Motor neuron (in vitro differentiated cells): Measurements from ENCODE around the gene NR5A1. TPM values are rescaled to one million over a fixed set of nuclear protein-coding genes. Genes with fewer than 3 reads are reported as not detected.
A peak's percentile ranks its signal among the peaks of the same experiment; 100 is the strongest.

ENCODE experiments used
- ATAC-seq, 8 experiments: fragments of 200-7000 bp; cut with Tn5 transposase; replicated peaks in 6 of 8; 2 replicates each; pipeline ENCODE4 v1.8.0; 2021; ENCODE audit warnings: mild to moderate bottlenecking in 8 of 8, moderate library complexity in 8 of 8
- H3K27ac ChIP-seq, 2 donors: fragments of 250-450 bp; sonication (Bioruptor Pico); 2 replicates each; pipeline ENCODE4 v1.9.0; 2021; ENCODE audit warnings: antibody characterized with exemption in 2 of 2, mild to moderate bottlenecking in 2 of 2, moderate library complexity in 1 of 2
- H3K4me1 ChIP-seq, 2 donors: fragments of 250-450 bp; sonication (Bioruptor Pico); replicated peaks in 1 of 2; 2 replicates each; pipeline ENCODE4 v1.6.1; 2021; ENCODE audit warnings: antibody characterized with exemption in 2 of 2, mild to moderate bottlenecking in 2 of 2, moderate library complexity in 1 of 2
- H3K4me3 ChIP-seq, 5 donors: fragments of 250-450 bp; sonication (Bioruptor Pico); 2 replicates each; pipeline ENCODE4 v1.9.0; 2021; ENCODE audit warnings: antibody characterized with exemption in 5 of 5, mild to moderate bottlenecking in 5 of 5, moderate library complexity in 4 of 5
- WGBS, 10 experiments: fragments of 450-650 bp; shearing (Covaris generic); methylation state at CpG; one replicate each; pipeline ENCODE4 v1.0.0; 2022; 5-methylcytosine and 5-hydroxymethylcytosine counted together
- in situ Hi-C, 9 experiments: fragments of 400-800 bp; cut with MboI; loops; one replicate each; pipeline ENCODE4 v1.15.0; 2021; ENCODE audit warnings: low sequenced_read_pairs in 9 of 9, low pct_unique_long_range_greater_than_20kb in 2 of 9; ENCODE audit not compliant: unreplicated experiment in 9 of 9
- total RNA-seq, 8 experiments: library from RNA; unstranded; fragments of 300-600 nt; gene quantifications; 2 replicates each; pipeline versions ENCODE4 v1.2.3 to v1.2.4, GENCODE V29; 2022

Gene NR5A1
- total RNA-seq, 8 experiments from 2014 or later: 0.05 to 0.62 (median 0.27) TPM; not detected in 2

DNA sequence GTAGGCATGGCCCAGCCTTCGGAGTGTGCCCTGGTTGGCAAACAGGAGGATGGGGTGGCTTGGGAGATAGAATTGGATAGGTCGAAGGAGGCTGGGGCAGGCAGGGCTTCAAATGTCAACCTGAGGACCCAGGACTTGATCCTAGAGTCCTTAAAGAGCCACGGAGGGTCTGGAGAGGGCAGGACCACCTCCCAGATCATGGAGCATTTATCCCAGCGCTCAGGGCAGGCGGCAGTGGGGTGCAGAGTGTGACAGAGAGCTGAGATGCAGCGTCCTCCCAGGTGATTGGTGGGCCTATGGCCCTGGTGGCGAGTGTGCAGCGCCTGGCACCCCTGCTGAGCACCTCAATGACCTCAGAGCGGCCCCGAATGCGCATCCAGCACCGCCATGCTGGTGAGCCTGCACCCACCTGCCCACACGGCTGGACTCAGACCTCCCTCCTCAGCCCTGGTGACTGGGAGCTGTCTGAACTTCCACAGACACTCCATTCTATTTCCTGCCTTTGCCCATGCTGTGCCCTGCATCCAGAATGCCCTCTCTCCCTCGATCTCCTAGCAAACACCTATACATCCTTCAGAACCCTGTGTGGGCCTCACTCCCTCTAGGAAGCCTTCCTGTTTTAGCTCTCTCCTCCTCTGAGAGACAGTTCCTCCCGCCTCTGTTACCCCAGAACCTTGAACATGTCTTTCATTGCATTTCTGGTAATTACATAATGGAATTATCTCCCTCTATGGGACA lies 50.7 kb downstream of the NR5A1 start:
- WGBS, 10 experiments: 0 to 69% (median 35%) methylated on average over 1 to 8 of the region's 15 CpGs; no CpG with 5 or more reads in 4 of the 10 experiments
- Histone ChIP-seq H3K4me3 (no peak overlapping the region), H3K4me1 (peaks cover 0 to 3% of the 10 kb centered on the region in 2 donors), H3K27ac (no peak overlapping the region)
- no peak for ATAC-seq
- in situ Hi-C loops: no loop called here

DNA sequence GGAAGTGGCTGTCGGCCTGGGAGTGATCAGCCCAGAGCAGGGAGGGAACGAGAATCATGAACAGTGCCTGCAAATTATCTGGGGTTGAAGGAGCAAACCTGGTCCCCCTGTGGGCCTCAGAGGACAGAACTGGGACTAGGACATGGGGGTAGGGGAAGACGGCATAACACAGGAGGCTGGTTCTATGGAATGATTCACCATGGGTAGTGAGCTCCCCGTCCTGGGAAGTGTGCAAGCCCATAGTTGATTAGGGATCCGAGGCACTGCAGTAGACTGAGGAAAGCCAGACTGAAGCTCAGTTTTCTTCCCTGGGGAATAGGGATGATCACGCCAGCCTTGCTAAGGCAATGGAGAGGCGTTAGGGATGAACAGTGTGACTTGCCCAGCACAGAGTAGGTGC lies 51.4 kb downstream of the NR5A1 start:
- Histone ChIP-seq H3K4me3 (no peak overlapping the region), H3K4me1 (peaks cover under 1 to 10% of the 10 kb centered on the region in 2 donors), H3K27ac (no peak overlapping the region)
- in situ Hi-C loops: no loop called here
- 30 to 80% (median 72%) methylated on average over 2 to 5 of the region's 7 CpGs; no CpG with 5 or more reads in 4 of the 10 experiments for WGBS, 10 experiments
- no peak for ATAC-seq

DNA sequence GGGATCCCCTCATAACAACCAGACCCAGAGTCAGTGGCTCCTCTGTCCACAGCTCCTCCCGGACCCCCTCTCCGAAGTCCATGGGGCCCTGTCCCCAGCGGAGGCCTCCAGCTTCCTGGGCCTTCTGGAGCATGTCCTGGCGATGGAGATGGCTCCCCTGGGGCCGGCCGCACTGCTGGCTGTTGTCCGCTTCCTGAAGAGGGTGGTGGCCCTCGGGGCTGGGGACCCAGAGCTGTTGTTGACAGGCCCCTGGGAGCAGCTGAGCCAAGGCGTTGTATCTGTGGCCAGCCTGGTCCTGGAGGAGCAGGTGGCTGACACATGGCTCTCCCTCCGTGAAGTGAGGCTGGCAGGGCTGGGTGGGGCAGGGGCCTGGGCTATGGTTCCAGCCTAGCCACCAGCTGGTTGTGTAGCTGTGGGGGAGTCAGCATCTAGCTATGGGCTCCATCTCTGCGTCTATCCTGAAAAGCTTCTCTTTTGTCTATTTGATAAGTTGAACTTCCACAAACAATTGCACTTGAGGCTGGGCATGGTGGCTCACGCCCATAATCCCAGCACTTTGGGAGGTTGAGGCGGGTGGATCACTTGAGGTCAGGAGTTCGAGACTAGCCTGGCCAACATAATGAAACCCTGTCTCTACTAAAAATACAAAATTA lies 52.3 kb downstream of the NR5A1 start:
- ATAC-seq: peak in 5 of 8 experiments; percentile 10 to 32 (median 20)
- no peak overlapping the region for H3K4me3 ChIP-seq
- in situ Hi-C loops: no loop called here
- WGBS, 10 experiments: 60 to 100% (median 80%) methylated on average over 1 to 6 of the region's 14 CpGs; no CpG with 5 or more reads in 3 of the 10 experiments
- no peak overlapping the region for H3K27ac ChIP-seq
- peaks cover 5 to 15% of the 10 kb centered on the region in 2 donors for H3K4me1 ChIP-seq

DNA sequence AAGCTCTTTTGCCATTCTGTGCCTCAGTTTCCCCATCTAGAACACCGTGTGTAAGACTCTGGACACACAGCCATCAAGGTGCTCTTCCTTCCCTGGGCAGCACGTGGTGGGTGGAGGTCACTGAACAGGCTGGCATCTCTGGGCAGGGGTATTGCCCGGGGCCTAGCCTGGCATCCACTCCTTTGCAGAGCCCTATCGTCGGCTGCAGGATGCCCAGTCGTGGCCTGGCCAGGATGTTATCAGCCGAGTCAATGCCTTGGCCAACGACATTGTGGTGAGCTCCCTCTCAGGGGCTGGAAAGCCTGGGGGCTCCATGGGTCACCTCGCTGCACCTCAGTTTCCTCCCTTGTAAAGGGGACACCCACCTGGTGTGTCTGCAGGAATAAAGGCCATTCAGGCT lies 52.9 kb downstream of the NR5A1 start:
- peaks cover 5 to 15% of the 10 kb centered on the region in 2 donors for H3K4me1 ChIP-seq
- no peak for ATAC-seq
- no peak overlapping the region for H3K27ac ChIP-seq
- WGBS, 10 experiments: 17 to 100% (median 68%) methylated on average over 1 to 2 of the region's 9 CpGs; no CpG with 5 or more reads in 6 of the 10 experiments
- in situ Hi-C loops: no loop called here
- no peak overlapping the region for H3K4me3 ChIP-seq

DNA sequence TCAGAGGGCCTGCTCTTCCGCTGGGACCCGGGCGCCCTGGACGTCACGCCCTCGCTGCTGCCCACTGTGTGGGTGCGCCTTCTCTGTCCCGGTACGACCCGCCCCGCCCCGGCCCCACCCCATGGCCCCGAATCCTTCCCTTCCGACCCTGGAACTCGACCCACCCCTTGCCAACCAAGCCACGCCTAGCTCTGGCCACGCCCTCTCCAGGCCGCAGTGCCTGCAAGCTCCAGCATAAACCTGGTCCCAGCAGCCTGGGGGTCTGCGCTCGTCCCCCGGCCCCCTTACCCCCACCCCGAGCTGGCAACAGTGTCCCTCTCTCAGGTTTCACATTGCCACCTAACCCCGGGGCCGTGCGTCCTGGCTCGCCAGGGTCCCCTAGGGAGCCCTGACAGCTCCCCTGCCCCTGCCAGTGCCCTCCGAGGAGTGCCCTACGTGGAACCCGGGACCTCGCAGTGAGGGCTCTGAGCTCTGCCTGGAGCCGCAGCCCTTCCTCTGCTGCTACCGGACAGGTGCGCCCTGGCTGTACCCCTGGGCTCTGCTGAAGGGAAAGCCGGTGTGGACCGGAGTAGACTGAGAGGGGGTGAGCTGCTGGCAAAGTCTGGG lies 53.5 kb downstream of the NR5A1 start:
- Histone ChIP-seq H3K27ac (no peak overlapping the region), H3K4me3 (no peak overlapping the region), H3K4me1 (peaks cover 5 to 15% of the 10 kb centered on the region in 2 donors)
- 45% methylated on average over 4 of the region's 35 CpGs; no CpG with 5 or more reads in 9 of the 10 experiments for WGBS, 10 experiments
- peak in 2 of 8 experiments; percentile 20 to 46 for ATAC-seq
- in situ Hi-C loops: no loop called here

DNA sequence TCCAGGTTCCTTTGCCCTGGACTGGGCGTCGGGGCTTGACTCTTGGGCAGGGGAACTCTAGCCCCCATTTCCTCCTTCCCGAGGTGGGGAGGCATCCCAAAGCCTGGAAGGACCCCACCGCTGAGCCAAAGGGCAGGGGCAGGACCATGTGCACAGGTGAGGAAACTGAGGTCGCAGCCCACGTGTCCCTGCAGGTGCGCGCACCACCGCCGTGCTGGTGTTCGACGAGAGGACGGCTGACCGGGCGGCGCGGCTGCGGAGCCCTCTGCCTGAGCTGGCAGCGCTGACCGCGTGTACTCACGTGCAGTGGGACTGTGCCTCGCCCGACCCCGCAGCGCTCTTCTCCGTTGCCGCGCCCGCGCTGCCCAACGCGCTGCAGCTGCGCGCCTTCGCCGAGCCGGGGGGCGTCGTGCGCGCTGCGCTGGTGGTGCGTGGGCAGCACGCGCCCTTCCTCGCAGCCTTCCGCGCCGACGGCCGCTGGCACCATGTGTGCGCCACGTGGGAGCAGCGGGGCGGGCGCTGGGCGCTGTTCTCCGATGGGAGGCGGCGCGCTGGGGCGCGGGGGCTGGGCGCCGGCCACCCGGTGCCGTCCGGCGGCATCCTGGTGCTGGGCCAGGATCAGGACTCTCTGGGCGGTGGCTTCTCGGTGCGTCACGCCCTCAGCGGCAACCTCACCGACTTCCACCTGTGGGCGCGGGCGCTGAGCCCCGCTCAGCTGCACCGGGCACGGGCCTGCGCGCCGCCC lies 54.2 kb downstream of the NR5A1 start:
- H3K4me1 ChIP-seq: peaks cover 5 to 17% of the 10 kb centered on the region in 2 donors
- no peak overlapping the region for H3K4me3 ChIP-seq
- 0 to 90% (median 59%) methylated on average over 1 to 14 of the region's 85 CpGs; no CpG with 5 or more reads in 6 of the 10 experiments for WGBS, 10 experiments
- peak in 3 of 8 experiments; percentile 6 to 16 (median 11) for ATAC-seq
- in situ Hi-C loops: no loop called here
- no peak overlapping the region for H3K27ac ChIP-seq

DNA sequence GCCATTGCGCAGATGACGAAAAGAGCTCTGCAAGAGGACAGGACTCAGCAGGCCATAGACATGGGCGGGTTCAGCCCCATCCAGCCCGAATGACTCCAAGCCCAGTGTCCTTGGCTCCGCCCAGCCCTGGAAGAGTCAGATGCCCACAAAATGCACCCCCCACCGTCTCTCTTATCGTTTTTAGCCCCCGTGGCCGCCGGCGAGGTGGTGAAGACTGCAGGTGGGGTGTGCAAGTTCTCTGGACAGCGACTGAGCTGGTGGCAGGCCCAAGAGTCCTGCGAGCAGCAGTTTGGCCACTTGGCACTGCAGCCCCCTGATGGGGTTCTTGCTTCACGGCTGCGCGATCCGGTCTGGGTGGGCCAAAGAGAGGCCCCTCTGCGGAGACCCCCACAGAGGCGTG lies 54.9 kb downstream of the NR5A1 start:
- Histone ChIP-seq H3K27ac (no peak overlapping the region), H3K4me1 (peaks cover 5 to 17% of the 10 kb centered on the region in 2 donors), H3K4me3 (no peak overlapping the region)
- in situ Hi-C loops: no loop called here
- no peak for ATAC-seq
- WGBS, 10 experiments: 63 to 100% (median 96%) methylated on average over 1 to 12 of the region's 19 CpGs; no CpG with 5 or more reads in 5 of the 10 experiments

DNA sequence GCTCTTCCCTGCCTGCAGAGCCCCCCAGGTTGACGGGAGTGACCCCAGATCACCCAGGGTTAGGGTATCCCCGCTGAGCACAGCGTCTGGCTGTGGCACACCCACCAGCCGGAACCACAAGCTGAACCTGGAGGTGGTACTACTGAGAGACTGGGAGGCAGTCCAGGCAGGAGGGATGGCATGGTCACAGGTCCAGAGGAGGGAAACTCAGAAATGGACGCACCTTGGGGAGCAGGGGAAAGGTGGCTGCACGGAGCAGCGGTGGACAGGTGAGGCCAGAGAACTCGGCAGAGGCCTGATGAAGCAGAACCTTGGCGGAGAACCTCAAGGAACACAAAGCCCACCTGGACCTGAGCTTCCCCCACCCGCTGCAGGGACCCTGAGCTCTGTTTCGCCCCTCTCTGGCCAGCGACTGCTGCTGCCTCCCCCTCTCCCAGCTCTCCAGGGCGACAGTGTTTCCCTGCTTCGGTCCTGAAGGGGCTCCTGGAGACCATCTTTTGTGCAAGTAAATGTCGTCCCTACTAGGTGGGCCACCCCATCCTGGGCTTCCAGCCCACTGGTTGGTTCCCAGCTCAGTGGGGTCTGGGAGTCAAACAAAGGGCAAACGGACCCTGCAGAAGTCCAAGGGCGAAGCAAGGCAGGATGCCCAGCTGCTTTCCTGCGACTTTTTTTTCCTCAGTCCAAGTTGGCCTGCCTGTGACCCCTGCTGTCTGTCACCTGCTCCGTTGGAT lies 56.1 kb downstream of the NR5A1 start:
- Histone ChIP-seq H3K27ac (no peak overlapping the region), H3K4me1 (peaks cover 5 to 17% of the 10 kb centered on the region in 2 donors), H3K4me3 (no peak overlapping the region)
- in situ Hi-C loops: no loop called here
- WGBS, 10 experiments: 17 to 63% (median 54%) methylated on average over 1 to 15 of the region's 19 CpGs; no CpG with 5 or more reads in 4 of the 10 experiments
- peak in 1 of 8 experiments; percentile 17 for ATAC-seq

DNA sequence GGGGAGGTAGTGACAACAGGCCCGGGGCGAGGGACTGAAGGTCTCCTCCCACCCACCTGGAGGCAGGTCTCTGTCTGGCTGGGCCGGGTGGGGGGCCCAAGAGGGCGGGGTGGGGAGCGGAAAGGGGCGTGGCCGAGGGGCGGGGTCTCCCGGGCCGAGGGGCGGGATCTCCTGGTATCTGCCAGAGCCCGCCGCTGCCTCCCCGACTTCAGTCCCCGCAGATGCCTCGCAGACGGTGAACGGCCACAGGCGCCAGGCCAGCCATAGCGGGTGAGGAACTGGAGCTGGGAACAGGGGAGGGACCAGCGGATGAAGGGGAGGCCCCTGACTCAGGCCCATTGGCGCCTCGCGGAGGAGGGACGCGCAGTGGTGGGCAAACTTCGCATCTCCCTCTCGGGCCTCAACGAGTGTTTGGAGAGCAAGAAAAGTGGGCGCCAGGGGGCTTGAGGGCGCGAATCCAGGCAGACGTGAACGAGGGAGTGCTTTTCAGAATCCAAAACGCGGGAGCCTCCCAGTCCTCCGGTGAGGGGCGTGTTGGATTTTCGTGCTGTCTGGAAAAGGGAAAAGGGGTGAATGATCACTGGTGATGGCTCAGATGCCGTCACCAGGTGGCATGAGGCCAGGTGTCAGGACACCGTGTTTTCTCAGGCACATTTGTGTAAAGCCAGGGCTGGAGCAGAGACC lies 56.8 kb downstream of the NR5A1 start, which contains the start of gene ADGRD2:
Gene ADGRD2 (plus strand): TSS at position 211 of the 684 bp plus-strand sequence. CDS start 1,216 bp downstream, outside the sequence.
- in situ Hi-C loops: no loop called here
- ATAC-seq: peak; percentile 25 to 72 (median 60)

DNA sequence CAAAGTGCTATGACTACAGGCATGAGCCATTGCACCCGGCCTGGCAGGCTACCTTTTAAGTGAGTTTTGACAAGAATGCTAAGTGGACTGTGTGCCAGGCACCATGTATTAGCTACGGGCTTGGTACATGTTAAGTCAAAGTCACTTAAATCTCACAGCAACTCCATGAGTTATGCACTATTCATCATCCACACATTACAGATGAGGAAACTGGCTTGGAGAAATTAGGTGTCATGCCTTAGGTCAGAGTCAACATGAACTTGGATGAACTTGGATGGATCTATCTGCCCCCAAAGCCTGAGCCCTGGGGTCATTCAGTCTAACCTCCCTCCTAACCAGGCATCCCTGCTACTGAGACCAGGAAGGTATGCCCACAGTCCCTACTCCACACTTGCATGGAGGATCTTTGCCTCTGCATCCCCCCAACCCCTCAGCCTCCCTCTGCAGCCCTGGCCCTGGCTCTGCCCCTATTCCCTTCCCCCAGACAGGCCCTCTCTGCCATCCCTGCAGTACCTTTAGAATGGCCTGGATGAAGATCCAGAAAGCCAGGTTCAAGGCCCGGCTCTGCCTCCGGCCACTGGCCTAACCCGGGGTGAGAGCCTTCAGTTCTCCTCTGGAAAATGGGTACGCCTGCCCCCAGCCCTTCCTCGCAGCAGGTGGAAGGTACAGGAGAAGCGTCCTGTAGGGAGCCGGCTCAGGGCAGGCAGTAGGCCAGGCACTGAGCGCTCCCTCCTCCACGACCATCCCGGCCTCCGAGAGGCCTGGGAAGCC lies 57.6 kb downstream of the NR5A1 start:
- no peak for ATAC-seq
- Histone ChIP-seq H3K27ac (no peak overlapping the region), H3K4me1 (peaks cover 5 to 17% of the 10 kb centered on the region in 2 donors), H3K4me3 (no peak overlapping the region)
- WGBS, 10 experiments: 40 to 100% (median 87%) methylated on average over 1 to 3 of the region's 13 CpGs; no CpG with 5 or more reads in 4 of the 10 experiments
- in situ Hi-C loops: loop anchor here in 1 of 9 experiments (25.0 kb wide), 1 partner anchor 88 kb away; no protein-coding TSS in a partner anchor

More for the DNA sequence above, 56.8 kb downstream of the NR5A1 start, which contains the start of gene ADGRD2:
- Histone ChIP-seq H3K4me1 (peaks cover 5 to 17% of the 10 kb centered on the region in 2 donors), H3K27ac (no peak within 1 kb of the TSS), H3K4me3 (peak within 1 kb of the TSS in 1 of 5 donors; percentile 1)
- 0 to 8% (median 5%) methylated on average over 3 to 13 of the region's 41 CpGs; no CpG with 5 or more reads in 6 of the 10 experiments for WGBS, 10 experiments

DNA sequence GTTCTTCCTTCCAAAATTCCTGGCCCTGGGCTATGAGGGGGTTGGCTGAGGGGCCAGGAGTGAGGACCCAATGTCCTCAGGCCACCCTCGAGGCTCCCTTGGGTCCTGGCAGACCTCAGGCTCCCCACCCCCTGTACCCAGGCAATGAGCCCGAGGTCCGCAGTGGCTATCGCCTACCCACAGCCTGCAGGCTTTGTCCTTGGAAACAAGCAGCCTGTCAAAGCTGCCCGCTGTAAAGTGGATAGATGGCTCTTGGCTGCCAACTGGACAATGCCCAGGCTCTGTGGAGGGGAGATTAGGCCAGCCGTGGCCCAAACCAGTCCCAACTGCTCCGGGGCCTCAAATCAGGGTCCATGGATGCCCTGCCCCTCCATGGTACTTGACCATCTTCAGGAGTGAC lies 59.2 kb downstream of the NR5A1 start:
- 20 to 95% (median 60%) methylated on average over 1 to 4 of the region's 7 CpGs; no CpG with 5 or more reads in 5 of the 10 experiments for WGBS, 10 experiments
- Histone ChIP-seq H3K4me1 (peaks cover 5 to 15% of the 10 kb centered on the region in 2 donors), H3K27ac (no peak overlapping the region), H3K4me3 (no peak overlapping the region)
- ATAC-seq: peak in 5 of 8 experiments; percentile 74 to 93 (median 90)
- in situ Hi-C loops: loop anchor here in 1 of 9 experiments (25.0 kb wide), 1 partner anchor 89 kb away; no protein-coding TSS in a partner anchor
